ENCODE measurements around the gene THAP8.
"Not testable (repeated sequence)": the region's sequence is repeated elsewhere in the genome, so short reads cannot be mapped to it uniquely, and the experiment has no call there.

THAP8 gene

GRCh38 chr19:36067681-36068080 is 13.6 kb upstream of the THAP8 start:
- no peak for DNase-seq

- DNase-seq, result no peak
Observed at GRCh38 chr19:36064826-36065225, 10.7 kb upstream of the THAP8 start.

GRCh38 chr19:36061367-36061766 is 7.3 kb upstream of the THAP8 start:
- DNase-seq, result no peak

GRCh38 chr19:36060430-36060829 is 6.3 kb upstream of the THAP8 start:
- DNase-seq, result no peak

GRCh38 chr19:36059180-36059910 is 5.3 kb upstream of the THAP8 start:
- no peak for DNase-seq

- no peak for DNase-seq
Observed at GRCh38 chr19:36058481-36059179, 4.5 kb upstream of the THAP8 start.

- DNase-seq, result peak; percentile 70
Observed at GRCh38 chr19:36054733-36055686, 925 bp upstream of the THAP8 start, which contains the start of gene WDR62. WDR62 (plus strand) TSS chr19:36054897; CDS start chr19:36054972, 75 bp downstream.

GRCh38 chr19:36051637-36052036 is 2.4 kb downstream of the THAP8 start:
- no peak for DNase-seq

- no peak for DNase-seq
Observed at GRCh38 chr19:36051236-36051635, 2.8 kb downstream of the THAP8 start.

GRCh38 chr19:36049080-36049698 is 4.9 kb downstream of the THAP8 start:
- no peak for DNase-seq

GRCh38 chr19:36047835-36048234 is 6.2 kb downstream of the THAP8 start:
- DNase-seq, result no peak

- no peak for DNase-seq
Observed at GRCh38 chr19:36046443-36047050, 7.5 kb downstream of the THAP8 start.

- no peak for DNase-seq
Observed at GRCh38 chr19:36043952-36044351, 10.1 kb downstream of the THAP8 start.

GRCh38 chr19:36041831-36042230 is 12.3 kb downstream of the THAP8 start:
- DNase-seq, result peak; percentile 61

GRCh38 chr19:36041092-36041491 is 13.0 kb downstream of the THAP8 start:
- not testable (repeated sequence) for DNase-seq

- DNase-seq, result peak; percentile 24
Observed at GRCh38 chr19:36040495-36040894, 13.6 kb downstream of the THAP8 start.

GRCh38 chr19:36032251-36033104 is 21.6 kb downstream of the THAP8 start, which contains the start of gene CLIP3:
CLIP3 (minus strand) TSS chr19:36032873; CDS start chr19:36032357, 516 bp downstream.
- DNase-seq, result peak; percentile 90

- no peak for DNase-seq
Observed at GRCh38 chr19:36031308-36031707, 22.8 kb downstream of the THAP8 start.

- DNase-seq, result no peak
Observed at GRCh38 chr19:36030264-36031148, 23.6 kb downstream of the THAP8 start.
